H9 (cell line): ENCODE results near the gene CCBE1. TPM values are rescaled to one million over a fixed set of nuclear protein-coding genes. Genes with fewer than 3 reads are reported as not detected.

Experiments
- DNase-seq: peaks from one replicate; pipeline ENCODE4 v3.0.0-alpha.2; 2017
- H2AFZ ChIP-seq: one replicate; pipeline ENCODE4 v1.6.1; 2013; ENCODE audit warnings: mild to moderate bottlenecking, low read length, control low read depth, moderate library complexity
- H2AK5ac ChIP-seq: 2 replicates; pipeline ENCODE4 v1.6.1; 2013; ENCODE audit warnings: low read length, control low read depth, mixed read lengths; ENCODE audit not compliant: insufficient read length
- H2BK120ac ChIP-seq: one replicate; pipeline ENCODE4 v1.6.1; 2013; ENCODE audit warnings: low read depth, mild to moderate bottlenecking, low read length, control low read depth, inconsistent platforms; ENCODE audit not compliant: poor library complexity, severe bottlenecking
- H2BK12ac ChIP-seq: 2 replicates; pipeline ENCODE4 v1.6.1; 2013; ENCODE audit warnings: low read length, control low read depth, mixed read lengths, low read depth; ENCODE audit not compliant: insufficient read length
- H2BK15ac ChIP-seq: 2 replicates; pipeline ENCODE4 v1.6.1; 2013; ENCODE audit warnings: low read depth, low read length, control low read depth
- H2BK20ac ChIP-seq: one replicate; pipeline ENCODE4 v1.6.1; 2013; ENCODE audit warnings: low read depth, mild to moderate bottlenecking, low read length, control low read depth, inconsistent platforms; ENCODE audit not compliant: poor library complexity, severe bottlenecking
- H2BK5ac ChIP-seq: 2 replicates; pipeline ENCODE4 v1.6.1; 2013; ENCODE audit warnings: low read length, control low read depth, mixed read lengths; ENCODE audit not compliant: insufficient read length
- H3K14ac ChIP-seq: 2 replicates; pipeline ENCODE4 v1.6.1; 2013; ENCODE audit warnings: low read length, control low read depth; ENCODE audit not compliant: insufficient read depth
- H3K18ac ChIP-seq: 2 replicates; pipeline ENCODE4 v1.6.1; 2013; ENCODE audit warnings: low read depth, mild to moderate bottlenecking, mixed read lengths, low read length, control low read depth; ENCODE audit not compliant: insufficient read length
- H3K23ac ChIP-seq: 2 replicates; pipeline ENCODE4 v1.6.1; 2013; ENCODE audit warnings: low read length, control low read depth, mixed read lengths, low read depth; ENCODE audit not compliant: insufficient read length
- H3K23me2 ChIP-seq: 2 replicates; pipeline ENCODE4 v1.6.1; 2013; ENCODE audit warnings: low read depth, mild to moderate bottlenecking, mixed read lengths, low read length, control low read depth; ENCODE audit not compliant: insufficient read length, poor library complexity, severe bottlenecking
- H3K27ac ChIP-seq: 2 replicates; pipeline ENCODE4 v1.5.1; 2013; ENCODE audit warnings: low read length, control low read depth, mixed read lengths, low read depth; ENCODE audit not compliant: insufficient read length
- H3K27me3 ChIP-seq: 2 replicates; pipeline ENCODE4 v1.6.1; 2013; ENCODE audit warnings: low read length, control low read depth, inconsistent platforms; ENCODE audit not compliant: insufficient read depth
- H3K4ac ChIP-seq: 2 replicates; pipeline ENCODE4 v1.6.1; 2013; ENCODE audit warnings: low read depth, mild to moderate bottlenecking, control low read depth, inconsistent platforms, low read length, moderate library complexity
- H3K4me1 ChIP-seq: 2 replicates; pipeline ENCODE4 v1.6.1; 2013; ENCODE audit warnings: low read length, control low read depth, inconsistent platforms; ENCODE audit not compliant: insufficient read depth
- H3K4me2 ChIP-seq: 2 replicates; pipeline ENCODE4 v1.6.1; 2013; ENCODE audit warnings: low read length, control low read depth, mixed read lengths; ENCODE audit not compliant: insufficient read length, insufficient read depth
- H3K56ac ChIP-seq: 2 replicates; pipeline ENCODE4 v1.6.1; 2013; ENCODE audit warnings: low read depth, mild to moderate bottlenecking, mixed read lengths, low read length, control low read depth; ENCODE audit not compliant: insufficient read length
- H3K79me1 ChIP-seq: 2 replicates; pipeline ENCODE4 v1.6.1; 2013; ENCODE audit warnings: low read depth, mild to moderate bottlenecking, moderate library complexity, low read length, control low read depth, inconsistent platforms; ENCODE audit not compliant: insufficient read depth, poor library complexity, severe bottlenecking
- H3K79me2 ChIP-seq: 2 replicates; pipeline ENCODE4 v1.6.1; 2013; ENCODE audit warnings: low read length, control low read depth, inconsistent platforms; ENCODE audit not compliant: insufficient read depth
- H3K9ac ChIP-seq: 2 replicates; pipeline ENCODE4 v1.6.1; 2013; ENCODE audit warnings: low read length, control low read depth, mixed read lengths; ENCODE audit not compliant: insufficient read length; ENCODE audit errors: extremely low read depth
- H3K9me3 ChIP-seq: one replicate; pipeline ENCODE4 v1.6.1; 2013; ENCODE audit warnings: low read depth, low read length, inconsistent platforms; ENCODE audit not compliant: control insufficient read depth
- H3T11ph ChIP-seq: one replicate; pipeline ENCODE4 v1.6.1; 2013; ENCODE audit warnings: mild to moderate bottlenecking, low read length, control low read depth, inconsistent platforms
- H4K20me1 ChIP-seq: one replicate; pipeline ENCODE4 v1.6.1; 2013; ENCODE audit not compliant: control insufficient read depth, insufficient read length, insufficient read depth
- H4K5ac ChIP-seq: 2 replicates; pipeline ENCODE4 v1.6.1; 2013; ENCODE audit warnings: low read depth, mild to moderate bottlenecking, mixed read lengths, low read length, control low read depth; ENCODE audit not compliant: insufficient read length
- H4K8ac ChIP-seq: replicated peaks from 2 replicates; pipeline ENCODE4 v1.6.1; 2013; ENCODE audit warnings: low read length, control low read depth, mixed read lengths, low read depth; ENCODE audit not compliant: insufficient read length
- H4K91ac ChIP-seq: 2 replicates; pipeline ENCODE4 v1.6.1; 2013; ENCODE audit warnings: low read depth, mild to moderate bottlenecking, moderate library complexity, mixed read lengths, low read length, control low read depth; ENCODE audit not compliant: insufficient read length
- H3K27ac Mint-ChIP-seq, 3 experiments: 2 replicates in 2 of 3; 3 replicates in 1 of 3; pipeline ENCODE4 v1.8.0; 2020 to 2021; ENCODE audit warnings: mixed read lengths in 3 of 3, mild to moderate bottlenecking in 1 of 3, moderate library complexity in 1 of 3
- H3K27me3 Mint-ChIP-seq: 2 replicates; pipeline ENCODE4 v1.8.0; 2021; ENCODE audit warnings: low read depth, mild to moderate bottlenecking, moderate library complexity, mixed read lengths
- H3K36me3 Mint-ChIP-seq, 3 experiments: 2 replicates in 2 of 3; 3 replicates in 1 of 3; pipeline ENCODE4 v1.8.0; 2020 to 2021; ENCODE audit warnings: low read depth in 3 of 3, mixed read lengths in 3 of 3; ENCODE audit not compliant: insufficient read depth in 1 of 3
- H3K4me1 Mint-ChIP-seq, 2 experiments: 2 replicates each; pipeline ENCODE4 v1.8.0; 2020; ENCODE audit warnings: mixed read lengths in 2 of 2
- H3K4me3 Mint-ChIP-seq, 2 experiments: 2 replicates in 1 of 2; 3 replicates in 1 of 2; pipeline ENCODE4 v1.8.0; 2020 to 2021; ENCODE audit warnings: mild to moderate bottlenecking in 2 of 2, mixed read lengths in 2 of 2, moderate library complexity in 1 of 2
- H3K9me3 Mint-ChIP-seq, 2 experiments: 2 replicates in 1 of 2; 3 replicates in 1 of 2; pipeline ENCODE4 v1.8.0; 2020; ENCODE audit warnings: mild to moderate bottlenecking in 2 of 2, mixed read lengths in 2 of 2, moderate library complexity in 1 of 2
- total RNA-seq: library from RNA; stranded (reverse); gene quantifications from 2 replicates; pipeline ENCODE4 v1.2.1, GENCODE V29; 2021
- TF ChIP-seq, protein P1 (sequence below): fragments of 200-600 bp; sonication (generic); conservative IDR thresholded peaks from 3 replicates; pipeline ENCODE4 v1.8.0; 2021; ENCODE audit warnings: antibody characterized with exemption, mild to moderate bottlenecking

The CCBE1 gene
- total RNA-seq, 1 experiment from 2014 or later = 0.39 TPM

DNA sequence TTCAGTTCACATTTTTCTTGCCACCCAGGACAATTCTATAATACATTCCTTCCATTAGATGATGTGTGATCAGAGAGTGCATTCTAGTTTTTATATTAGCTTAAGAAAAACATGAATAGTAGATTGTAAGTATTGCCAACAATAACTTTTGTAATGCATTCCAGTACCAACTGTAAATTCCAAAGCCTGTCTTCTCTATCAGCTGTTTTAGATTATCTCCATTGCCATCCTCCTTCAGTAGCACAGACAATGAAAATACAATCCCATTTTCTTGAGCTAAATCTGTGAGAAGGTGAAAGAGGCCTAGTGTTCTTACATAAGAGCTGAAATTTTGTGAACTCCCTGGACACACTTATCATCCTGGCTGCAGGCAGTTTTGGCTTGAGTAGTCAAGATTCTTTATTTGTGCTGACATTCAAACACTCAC, 103.9 kb downstream of the CCBE1 start:
- Histone ChIP-seq H3K14ac (no peak overlapping the region), H3K4me1 (no peaks in the 10 kb centered on the region), H3T11ph (no peak overlapping the region), H3K27ac (no peak overlapping the region), H3K9me3 (no peaks in the 10 kb centered on the region), H4K20me1 (no peaks in the 10 kb centered on the region), H3K4me2 (no peak overlapping the region), H2BK120ac (no peak overlapping the region), H3K23me2 (no peaks in the 10 kb centered on the region), H3K56ac (no peak overlapping the region), H3K4ac (no peak overlapping the region), H3K79me1 (no peaks in the 10 kb centered on the region), H4K5ac (no peak overlapping the region), H3K9ac (no peak overlapping the region), H2AK5ac (no peak overlapping the region), H2AFZ (no peak overlapping the region), H2BK15ac (no peak overlapping the region), H3K23ac (no peak overlapping the region), H2BK5ac (no peak overlapping the region), H3K27me3 (no peaks in the 10 kb centered on the region), H4K8ac (no peak overlapping the region), H2BK20ac (no peak overlapping the region), H3K79me2 (no peaks in the 10 kb centered on the region), H2BK12ac (no peak overlapping the region), H4K91ac (no peak overlapping the region), H3K18ac (no peak overlapping the region)
- H3K9me3 Mint-ChIP-seq = no peaks in the 10 kb centered on the region
- peaks cover 8% of the 10 kb centered on the region for H3K27me3 Mint-ChIP-seq
- H3K27ac Mint-ChIP-seq = no peak overlapping the region
- no peaks in the 10 kb centered on the region for H3K36me3 Mint-ChIP-seq
- no peaks in the 10 kb centered on the region for H3K4me1 Mint-ChIP-seq
- DNase-seq = no peak
- TF ChIP-seq, protein P1, sequence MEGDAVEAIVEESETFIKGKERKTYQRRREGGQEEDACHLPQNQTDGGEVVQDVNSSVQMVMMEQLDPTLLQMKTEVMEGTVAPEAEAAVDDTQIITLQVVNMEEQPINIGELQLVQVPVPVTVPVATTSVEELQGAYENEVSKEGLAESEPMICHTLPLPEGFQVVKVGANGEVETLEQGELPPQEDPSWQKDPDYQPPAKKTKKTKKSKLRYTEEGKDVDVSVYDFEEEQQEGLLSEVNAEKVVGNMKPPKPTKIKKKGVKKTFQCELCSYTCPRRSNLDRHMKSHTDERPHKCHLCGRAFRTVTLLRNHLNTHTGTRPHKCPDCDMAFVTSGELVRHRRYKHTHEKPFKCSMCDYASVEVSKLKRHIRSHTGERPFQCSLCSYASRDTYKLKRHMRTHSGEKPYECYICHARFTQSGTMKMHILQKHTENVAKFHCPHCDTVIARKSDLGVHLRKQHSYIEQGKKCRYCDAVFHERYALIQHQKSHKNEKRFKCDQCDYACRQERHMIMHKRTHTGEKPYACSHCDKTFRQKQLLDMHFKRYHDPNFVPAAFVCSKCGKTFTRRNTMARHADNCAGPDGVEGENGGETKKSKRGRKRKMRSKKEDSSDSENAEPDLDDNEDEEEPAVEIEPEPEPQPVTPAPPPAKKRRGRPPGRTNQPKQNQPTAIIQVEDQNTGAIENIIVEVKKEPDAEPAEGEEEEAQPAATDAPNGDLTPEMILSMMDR = no peak
- no peak overlapping the region for H3K4me3 Mint-ChIP-seq
